Subcutaneous adipose tissue (tissue), 4 donors: ENCODE results near the gene MTOR. TPM values are rescaled to one million over a fixed set of nuclear protein-coding genes. Genes with fewer than 3 reads are reported as not detected.

Experiments
- CTCF ChIP-seq: fragments of 450-650 bp; IDR thresholded peaks from one replicate; pipeline ENCODE4 v1.5.1; 2016; ENCODE audit warnings: low read depth, mild to moderate bottlenecking, control low read depth, antibody characterized with exemption, moderate library complexity
- total RNA-seq, 4 donors: library from RNA; depleted of rRNA; stranded (reverse); fragments of >200 nt; gene quantifications; one replicate each; pipeline ENCODE4 v1.1.0, GENCODE V29; 2016

Gene MTOR
- 10 to 100 TPM; 36.2 to 54.1 (median 40.1) TPM for total RNA-seq

GRCh38 chr1:11262171-11263049 lies at the start of gene MTOR:
Gene MTOR, minus strand, starts transcription at chr1:11262551. Its CDS starts 3,142 bp downstream, at chr1:11259409.
- no peak for TF ChIP-seq CTCF

GRCh38 chr1:11309385-11309784 lies 47.0 kb upstream of the MTOR start:
- no peak for TF ChIP-seq CTCF

GRCh38 chr1:11308699-11309224 lies 46.4 kb upstream of the MTOR start:
- TF ChIP-seq CTCF = no peak

- TF ChIP-seq CTCF = no peak
Measured at GRCh38 chr1:11307852-11308251, 45.5 kb upstream of the MTOR start.

GRCh38 chr1:11302366-11302765 lies 40.0 kb upstream of the MTOR start:
- no peak for TF ChIP-seq CTCF

- TF ChIP-seq CTCF = no peak
Measured at GRCh38 chr1:11301601-11302000, 39.2 kb upstream of the MTOR start.

- TF ChIP-seq CTCF = no peak
Measured at GRCh38 chr1:11299225-11299574, 36.8 kb upstream of the MTOR start.
